HG02885 (cell line): Measurements from ENCODE around the gene NAALADL2.
"Not testable (repeated sequence)": the region's sequence is repeated elsewhere in the genome, so short reads cannot be mapped to it uniquely, and the experiment has no call there.

ENCODE experiments used
- ATAC-seq: cut with Tn5 transposase; IDR thresholded peaks from one replicate; pipeline ENCODE4 v1.9.1; 2021; ENCODE audit warnings: mild to moderate bottlenecking; ENCODE audit not compliant: unreplicated experiment, poor library complexity

The NAALADL2 gene

DNA sequence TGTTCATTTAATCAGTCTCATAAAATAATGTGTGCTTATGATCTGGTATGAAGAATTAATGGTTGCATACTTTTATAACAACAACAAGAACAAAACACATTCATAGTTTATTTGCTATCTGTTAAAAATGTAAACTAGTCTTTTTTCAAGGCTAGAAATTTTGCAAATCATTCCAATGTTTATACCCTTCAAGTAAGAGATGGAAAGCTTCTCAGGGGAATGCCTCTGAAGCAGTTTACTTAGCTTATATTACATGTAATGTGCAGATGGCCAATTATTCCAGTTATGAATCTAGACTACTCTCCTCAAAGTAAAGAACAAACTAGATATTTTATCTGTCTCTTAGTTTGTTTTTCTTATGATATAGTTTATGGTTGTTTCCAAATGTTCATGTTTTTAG is 575.4 kb downstream of the NAALADL2 start:
- no peak for ATAC-seq

DNA sequence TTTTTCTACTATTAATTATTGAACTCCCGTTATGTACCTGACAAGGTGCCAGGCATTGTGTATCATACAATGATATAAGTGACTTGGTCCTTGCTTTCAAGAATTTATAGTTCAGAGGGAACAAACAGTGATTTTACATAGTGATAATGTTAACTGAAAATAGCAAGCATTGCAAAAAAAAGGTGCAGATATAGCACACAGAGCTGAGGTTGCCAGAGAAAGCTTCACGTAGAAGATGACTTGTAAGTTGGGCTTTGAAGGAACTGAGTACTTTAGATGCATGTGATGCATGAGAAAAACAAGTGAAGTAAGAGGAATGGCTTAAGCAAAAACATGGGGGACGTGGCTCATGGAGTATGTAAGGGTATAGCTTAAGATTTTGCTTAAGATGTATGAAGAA is 584.5 kb downstream of the NAALADL2 start:
- no peak for ATAC-seq

DNA sequence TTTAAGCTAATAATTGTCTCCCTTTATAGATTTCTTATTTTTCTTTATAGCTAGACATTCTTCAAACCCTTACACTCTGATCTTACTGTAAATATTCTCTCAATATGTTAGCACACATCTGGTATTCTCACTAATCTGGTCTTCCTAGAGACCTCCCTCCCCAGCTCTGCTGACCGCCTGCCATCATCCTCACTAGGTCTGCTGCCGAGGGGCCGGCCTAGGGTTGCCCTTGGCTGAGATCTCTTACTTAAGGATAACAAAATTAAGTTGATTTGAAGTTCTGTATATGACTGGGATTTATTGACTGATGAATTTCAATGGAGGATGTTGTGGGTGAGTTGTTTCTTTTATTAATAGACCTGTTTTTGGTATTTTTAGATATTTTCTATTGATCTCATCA is 586.6 kb downstream of the NAALADL2 start:
- ATAC-seq: no peak

DNA sequence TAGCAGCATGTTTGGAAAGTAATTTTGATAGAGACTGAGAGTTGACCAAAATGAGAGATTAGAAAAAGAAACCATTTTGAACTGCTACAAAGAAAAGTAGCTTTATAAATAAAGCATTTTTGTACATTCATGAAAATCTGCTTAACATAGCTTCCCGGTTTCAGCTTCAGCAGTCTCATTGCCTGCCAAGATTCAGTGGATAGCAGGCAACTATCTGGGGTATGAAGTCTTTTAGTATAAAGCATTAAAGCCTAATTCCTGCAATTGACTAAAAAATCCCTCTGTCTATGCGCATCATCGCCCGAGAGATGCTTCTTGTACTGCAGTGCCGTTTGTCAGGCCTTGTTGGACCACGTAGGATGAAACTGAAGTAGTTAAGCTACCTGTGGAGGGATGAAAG is 588.4 kb downstream of the NAALADL2 start:
- no peak for ATAC-seq

DNA sequence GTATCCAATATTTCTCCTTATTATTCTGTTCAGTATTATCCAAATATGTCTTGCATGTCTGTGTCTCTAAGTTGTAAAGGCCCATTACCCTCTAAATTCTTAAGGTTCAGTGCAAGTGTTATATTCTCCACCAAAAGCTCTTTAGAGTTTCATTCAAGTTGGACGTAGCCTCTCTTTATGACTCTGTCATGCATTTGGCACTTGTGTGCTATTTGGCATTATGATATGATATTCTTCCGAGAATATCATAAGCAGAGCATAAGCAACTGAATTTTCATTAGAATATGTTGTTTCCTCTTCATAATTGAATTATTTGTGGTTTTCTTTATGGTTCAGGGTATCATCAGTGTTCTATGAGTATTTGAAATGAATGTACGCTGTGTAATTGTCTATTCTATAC is 594.2 kb downstream of the NAALADL2 start:
- ATAC-seq: no peak

DNA sequence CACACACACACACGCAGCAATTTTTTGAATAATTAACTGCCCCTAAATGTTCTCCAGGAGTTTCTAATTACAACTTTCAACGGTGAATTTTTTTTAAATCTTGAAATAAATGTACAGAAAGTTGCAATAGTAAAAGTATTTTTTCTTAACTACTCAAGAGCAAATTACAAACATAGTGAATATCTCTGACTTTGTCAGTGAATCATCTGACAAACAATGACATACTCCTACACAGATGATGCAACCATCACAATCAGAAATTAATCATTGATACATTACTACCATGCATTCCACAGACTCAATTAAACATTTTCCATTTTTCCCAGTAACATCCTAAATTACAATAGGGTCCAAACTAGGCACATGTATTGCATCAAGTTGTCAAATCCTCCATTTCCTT is 597.3 kb downstream of the NAALADL2 start:
- no peak for ATAC-seq

DNA sequence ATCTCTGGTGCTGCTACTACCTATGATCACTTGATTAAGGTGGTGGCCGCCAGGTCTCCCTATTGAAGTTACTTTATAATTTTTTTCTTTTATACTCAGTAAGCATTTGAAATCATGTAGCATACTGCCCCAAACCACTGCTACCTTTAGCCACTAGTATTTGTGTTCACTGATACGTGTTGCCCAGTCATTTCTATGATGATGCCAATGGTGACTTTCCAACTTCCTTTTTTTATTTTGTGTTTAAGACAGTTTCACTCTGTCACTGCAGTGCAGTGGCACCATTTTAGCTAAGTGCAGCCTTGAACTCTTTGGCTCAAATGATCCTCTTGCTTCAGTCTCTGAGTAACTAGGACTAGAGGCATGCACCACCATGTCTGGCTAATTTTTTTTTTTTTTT is 598.2 kb downstream of the NAALADL2 start:
- ATAC-seq: no peak

DNA sequence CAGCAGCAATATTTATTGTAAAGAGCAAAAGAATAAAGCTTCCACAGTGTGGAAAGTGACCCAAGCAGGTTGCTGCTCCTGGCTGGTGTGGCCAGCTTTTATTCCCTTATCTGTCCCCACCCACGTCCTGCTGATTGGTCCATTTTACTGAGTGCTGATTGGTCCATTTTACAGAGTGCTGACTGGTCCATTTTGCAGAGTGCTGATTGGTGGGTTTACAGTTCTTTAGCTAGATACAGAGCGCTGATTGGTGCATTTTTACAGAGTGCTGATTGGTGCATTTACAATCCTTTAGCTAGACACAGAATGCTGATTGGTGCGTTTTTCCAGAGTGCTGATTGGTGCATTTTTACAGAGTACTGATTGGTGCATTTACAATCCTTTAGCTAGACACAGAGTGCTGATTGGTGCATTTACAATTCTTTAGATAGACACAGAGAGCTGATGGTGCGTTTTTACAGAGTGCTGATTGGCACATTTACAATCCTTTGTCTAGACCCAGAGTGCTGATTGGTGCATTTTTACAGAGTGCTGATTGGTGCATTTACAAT is 601.8 kb downstream of the NAALADL2 start:
- not testable (repeated sequence) for ATAC-seq

DNA sequence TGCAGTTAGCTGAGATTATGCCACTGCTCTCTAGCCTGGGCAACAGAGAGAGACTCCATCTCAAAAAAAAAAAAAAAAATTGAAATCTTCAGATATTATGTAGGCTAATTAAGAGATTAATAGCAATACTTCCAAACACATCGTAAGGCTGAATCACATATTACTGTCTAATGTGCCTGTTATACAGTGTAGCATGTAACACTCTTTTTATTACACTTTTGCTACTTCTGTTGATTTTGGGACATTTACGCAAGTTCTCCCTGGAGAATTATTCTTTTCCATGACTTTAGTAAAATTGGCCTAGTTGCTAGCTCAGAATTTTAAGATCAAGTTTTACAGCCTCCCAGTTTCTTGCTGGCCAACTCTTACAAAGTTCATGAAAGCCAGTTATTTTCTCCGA is 605.2 kb downstream of the NAALADL2 start:
- no peak for ATAC-seq

DNA sequence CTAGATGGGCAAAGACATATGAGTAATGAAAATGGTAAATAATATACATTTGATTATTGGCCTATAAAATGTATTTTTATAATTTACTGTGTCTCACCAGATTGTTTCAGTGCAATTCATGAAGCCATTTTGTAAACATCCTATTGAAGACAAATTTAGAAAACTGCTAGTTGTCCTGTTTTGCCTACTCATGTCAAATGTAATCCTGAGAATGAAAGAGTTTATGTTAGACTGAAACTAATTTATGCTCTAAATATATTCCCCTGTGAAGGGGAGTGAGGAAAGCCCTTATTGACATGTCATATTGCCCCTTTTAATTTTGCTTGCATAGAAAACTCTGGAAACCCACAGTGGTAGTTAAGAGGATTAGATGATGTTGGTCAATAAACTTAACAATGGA is 610.0 kb downstream of the NAALADL2 start:
- ATAC-seq: no peak

DNA sequence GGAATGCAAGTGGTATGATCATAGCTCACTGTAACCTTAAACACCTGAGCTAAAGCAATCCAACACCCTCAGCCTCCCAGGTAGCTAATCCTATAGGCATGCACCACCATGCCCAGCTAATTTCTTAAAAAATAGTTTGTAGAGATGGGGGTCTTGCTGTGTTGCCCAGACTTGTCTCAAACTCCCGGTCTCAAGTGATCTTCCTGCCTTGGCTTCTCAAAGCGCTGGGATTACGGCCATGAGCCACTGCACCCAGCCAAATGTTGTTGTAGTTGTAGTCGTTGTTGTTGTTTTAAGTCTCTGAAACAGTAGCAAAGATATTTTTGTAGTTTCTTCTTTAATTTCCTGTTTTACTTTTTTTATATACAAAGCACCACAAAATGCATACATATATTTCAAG is 616.6 kb downstream of the NAALADL2 start:
- ATAC-seq: no peak

DNA sequence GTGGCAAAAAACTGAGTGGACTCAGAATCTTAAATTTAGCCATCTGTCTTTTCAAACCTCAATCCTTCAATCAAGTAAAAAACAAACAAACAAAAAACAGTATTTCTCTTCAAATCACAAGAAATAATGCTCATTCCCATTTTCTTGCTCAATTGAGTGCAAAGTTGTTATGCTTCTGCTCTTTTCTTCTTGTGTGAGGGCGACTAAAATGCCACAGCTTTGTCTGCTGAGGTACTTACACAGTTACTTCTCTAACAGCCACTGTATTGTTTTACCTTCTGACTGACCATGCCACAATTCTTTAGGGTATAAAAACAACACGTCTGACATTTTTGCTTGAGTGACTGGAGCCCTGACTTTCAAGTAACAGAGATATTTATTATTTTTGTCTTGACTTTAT is 617.4 kb downstream of the NAALADL2 start:
- no peak for ATAC-seq

DNA sequence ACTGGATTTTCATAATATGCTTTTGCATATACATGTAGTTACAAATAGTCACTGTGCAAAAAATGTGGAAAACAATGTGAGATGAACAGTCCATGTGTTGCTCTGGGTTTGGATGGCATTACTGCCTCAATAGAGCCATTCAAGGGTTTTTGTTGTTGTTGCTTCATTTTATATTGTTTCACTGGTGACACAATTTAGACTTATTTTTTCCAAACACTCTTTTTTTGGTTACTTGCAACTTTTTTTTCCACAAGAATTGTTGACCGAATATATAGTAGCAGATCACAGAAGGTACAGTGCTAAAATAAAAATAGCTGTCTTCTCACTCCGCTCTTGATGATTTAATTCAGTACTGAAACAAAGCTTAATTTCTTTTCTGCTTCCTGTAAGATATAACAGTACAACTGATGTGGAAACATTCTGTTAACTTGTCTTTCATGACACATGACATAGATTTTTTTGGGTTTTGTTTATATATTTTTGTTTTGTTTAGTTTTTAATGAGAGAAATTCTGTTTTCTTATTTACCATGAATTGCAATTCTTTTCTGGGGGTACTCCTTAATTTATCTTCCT is 618.6 kb downstream of the NAALADL2 start:
- ATAC-seq: peak; percentile 93

DNA sequence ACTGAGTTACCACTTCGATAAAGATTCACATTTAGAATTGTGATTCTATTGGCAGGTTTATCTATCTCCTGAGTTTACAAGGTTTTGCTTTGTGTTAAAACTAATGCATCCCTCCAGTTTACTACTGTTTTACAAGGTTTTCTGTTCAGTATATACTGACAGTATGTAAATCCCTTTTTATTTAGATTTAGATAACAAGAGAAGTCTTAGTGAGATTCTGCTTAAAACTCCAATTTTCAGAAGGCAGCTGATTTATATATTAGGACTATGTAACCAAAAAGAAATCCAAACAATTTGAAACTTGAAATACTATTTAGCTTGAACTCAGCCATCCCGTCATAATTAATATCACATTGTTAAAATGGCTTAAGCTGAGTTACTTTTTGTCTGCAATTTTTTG is 619.2 kb downstream of the NAALADL2 start:
- ATAC-seq: no peak

DNA sequence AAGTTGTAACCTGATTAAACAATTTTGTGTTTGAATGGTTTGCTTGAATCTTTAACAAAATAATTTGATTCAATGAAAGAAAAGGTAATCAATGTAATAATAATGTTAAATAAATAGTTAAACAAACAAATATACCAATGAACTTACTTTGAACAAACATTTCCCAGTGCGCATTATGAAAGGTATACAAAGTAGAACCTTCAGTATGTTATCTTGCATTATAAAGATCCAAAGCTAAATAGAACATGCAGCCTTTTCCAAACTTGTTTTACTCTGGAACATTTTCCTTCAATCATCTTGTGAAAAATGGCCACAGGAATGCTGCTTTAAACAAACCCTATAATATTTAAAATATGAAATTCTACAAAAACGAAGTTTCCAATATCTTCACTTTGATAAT is 620.0 kb downstream of the NAALADL2 start:
- no peak for ATAC-seq

DNA sequence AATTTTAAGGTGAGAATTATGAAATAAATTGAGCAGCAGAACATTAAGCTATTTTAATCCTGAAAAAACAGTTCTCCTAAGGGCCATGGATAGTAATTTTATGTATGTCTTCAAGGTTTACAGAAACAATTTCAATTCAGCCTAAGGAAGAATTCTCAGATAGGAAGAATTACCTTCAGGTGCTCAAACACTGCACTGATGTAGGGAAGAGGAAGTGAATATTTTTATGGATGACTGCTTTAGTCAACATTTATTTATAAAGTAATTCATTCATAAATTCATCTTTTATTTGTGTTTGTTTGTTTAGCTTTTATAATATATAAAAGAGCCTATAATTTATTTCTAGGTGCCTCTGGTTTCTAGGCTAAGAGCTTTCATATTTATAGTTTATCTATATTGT is 620.7 kb downstream of the NAALADL2 start:
- ATAC-seq: no peak

DNA sequence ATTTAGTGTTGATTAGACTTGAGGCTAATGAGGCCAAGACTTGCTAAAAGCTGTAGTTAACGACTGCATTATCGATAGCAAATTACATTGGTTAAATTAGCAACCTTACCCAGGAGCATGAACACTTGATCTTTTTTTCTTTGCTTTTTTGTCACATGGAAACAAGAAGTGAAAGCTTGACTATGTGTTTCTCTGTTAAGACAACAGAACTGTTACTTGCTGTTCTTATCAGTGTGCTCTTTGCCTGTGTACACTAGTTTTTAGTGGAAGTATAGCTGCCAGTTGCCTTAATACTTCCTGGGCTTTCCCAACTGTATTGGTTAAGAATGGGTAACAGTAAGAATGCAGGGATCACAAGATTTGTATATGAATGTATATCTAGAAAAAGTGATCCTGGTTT is 625.5 kb downstream of the NAALADL2 start:
- ATAC-seq: peak; percentile 47

DNA sequence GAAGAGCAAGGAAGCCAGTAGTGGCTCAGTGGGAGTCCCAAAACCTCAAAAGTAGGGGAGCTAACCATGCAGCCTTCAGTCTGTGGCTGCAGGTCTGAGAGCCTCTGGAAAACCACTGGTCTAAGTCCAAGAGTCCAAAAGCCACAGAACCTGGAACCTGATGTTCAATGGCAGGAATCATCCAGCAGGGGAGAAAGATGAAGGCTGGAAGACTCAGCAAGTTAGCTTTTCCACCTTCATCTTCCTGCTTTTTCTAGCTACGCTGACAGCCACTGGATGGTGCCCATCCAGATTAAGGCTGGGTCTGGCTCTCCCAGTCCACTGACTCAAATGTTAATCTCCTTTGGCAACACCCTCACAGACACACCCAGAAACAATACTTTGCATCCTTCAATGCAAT is 626.3 kb downstream of the NAALADL2 start:
- no peak for ATAC-seq

DNA sequence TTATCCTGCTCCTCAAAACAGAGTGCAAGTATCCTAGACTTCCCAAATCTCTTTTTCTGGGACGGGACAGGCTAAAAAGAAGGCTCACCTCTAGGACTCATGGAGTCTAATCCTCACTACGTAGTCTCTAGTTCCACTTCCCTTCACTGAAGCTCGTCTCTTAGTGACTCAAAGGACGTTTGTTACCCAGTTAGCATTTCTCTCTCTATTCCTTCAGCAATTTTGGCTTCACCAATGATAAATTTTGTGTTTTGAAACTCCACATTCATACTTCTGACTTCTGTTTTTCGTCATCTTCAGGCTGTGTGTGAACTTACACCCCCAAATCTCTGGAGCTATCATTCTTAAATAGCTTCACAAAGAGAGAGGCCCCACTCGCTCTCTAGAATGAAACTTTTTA is 627.1 kb downstream of the NAALADL2 start:
- ATAC-seq: peak; percentile 51

DNA sequence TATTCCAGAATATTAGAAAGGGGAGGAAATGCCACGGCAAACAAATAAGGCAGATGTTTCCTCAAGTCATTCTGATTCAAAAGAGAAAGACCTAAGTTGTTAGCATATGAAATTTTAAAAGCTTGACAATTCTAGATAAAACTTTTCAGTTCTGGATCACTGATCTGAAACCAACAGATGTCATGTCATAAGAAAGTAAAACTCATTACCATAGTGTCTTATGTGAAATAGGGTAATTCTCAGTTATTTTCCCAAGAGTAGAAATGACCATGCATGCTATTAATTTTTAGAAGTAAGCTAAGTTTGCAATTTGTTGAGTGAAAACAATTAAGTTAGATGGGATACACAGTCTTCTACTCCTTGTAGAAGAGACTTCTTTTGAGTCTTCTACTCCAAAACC is 630.3 kb downstream of the NAALADL2 start:
- peak; percentile 50 for ATAC-seq

DNA sequence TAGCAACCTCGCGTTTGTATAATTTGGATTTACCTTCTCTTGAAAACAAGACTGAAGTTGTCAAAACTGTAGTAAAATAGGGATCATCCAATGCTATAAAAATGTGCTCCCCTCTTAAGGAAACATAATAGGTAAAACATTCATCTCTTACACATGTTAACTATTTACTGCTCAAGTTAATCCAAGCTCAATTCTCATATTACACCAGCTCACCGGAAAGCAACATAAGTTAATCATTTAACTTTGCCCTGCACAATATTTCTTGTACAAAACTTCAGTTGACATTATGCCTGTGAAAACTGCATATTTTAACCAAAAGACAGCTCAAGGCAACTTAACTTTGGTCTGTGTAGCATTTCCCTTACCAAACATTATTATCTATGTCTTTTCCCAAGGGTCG is 634.2 kb downstream of the NAALADL2 start:
- no peak for ATAC-seq

DNA sequence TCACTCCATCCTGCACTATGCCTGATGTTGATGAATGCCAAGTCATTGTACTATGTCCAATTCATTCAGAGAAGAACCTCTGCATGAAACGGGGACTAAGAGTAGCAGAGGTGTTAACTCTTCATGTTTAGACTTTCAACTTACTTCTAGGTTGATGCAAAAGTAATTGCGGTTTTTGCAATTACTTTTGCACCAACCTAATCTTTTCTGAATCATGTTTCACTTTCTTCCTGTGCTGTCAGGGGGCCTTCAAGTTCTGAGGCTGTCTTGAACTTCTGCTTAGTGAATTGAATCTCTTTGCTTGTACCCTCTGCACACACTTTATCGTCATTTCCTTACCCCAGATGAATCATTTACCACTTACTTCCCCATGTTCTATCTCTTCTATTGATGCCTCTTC is 636.2 kb downstream of the NAALADL2 start:
- peak; percentile 59 for ATAC-seq

DNA sequence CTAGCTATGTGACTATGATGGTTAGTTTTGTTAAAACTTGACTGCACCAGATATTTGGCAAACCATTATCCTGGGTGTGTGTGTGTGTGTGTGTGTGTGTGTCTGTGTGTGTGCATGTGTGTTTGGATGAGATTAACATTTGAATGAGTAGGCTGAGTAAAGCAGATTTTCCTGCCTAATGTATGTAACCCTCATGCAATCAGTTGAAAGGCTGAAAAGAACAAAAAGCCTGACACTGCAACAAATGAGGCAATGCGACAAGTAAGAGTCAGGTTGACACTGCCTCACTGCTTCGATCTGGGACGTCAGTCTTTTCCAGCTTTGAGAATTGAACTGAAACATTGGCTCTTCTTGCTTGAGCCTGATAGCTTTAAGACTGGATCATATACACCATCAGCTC is 643.0 kb downstream of the NAALADL2 start:
- no peak for ATAC-seq
